HCT116 (cell line): ENCODE measurements around the gene ITSN1. TPM values are rescaled to one million over a fixed set of nuclear protein-coding genes. Genes with fewer than 3 reads are reported as not detected.
A peak's percentile ranks its signal among the peaks of the same experiment; 100 is the strongest.

ENCODE experiments used
- ATAC-seq: fragments of 200-7000 bp; cut with Tn5 transposase; 2 replicates; pipeline ENCODE4 v1.9.1; 2020; ENCODE audit warnings: mild to moderate bottlenecking, moderate library complexity
- BruUV-seq: library from RNA; stranded (reverse); fragments of 400-500 nt; replicated peaks from 2 replicates; lab custom pipeline; 2021; lab: Mats Ljungman, UMichigan
- CTCF ChIA-PET: fragments of 300-600 bp; sonication (Branson Sonifier 250); formaldehyde crosslinking; loops from one replicate; lab custom pipeline; 2021; ENCODE audit warnings: antibody characterized with exemption; lab: Charles Lee
- POLR2A ChIA-PET: fragments of 300-600, 350-600 bp; sonication (Branson Sonifier 250); formaldehyde crosslinking; loops from one replicate; lab custom pipeline; 2021; ENCODE audit warnings: antibody characterized with exemption; lab: Charles Lee
- RAD21 ChIA-PET, 2 experiments: fragments of 300-600 bp; sonication (Branson Sonifier 250); formaldehyde crosslinking; loops; one replicate each; lab custom pipeline; 2023; ENCODE audit warnings: low total read pairs in 2 of 2; ENCODE audit not compliant: uncharacterized antibody in 2 of 2, unreplicated experiment in 2 of 2, low non-redundant PET in 1 of 2; lab: Charles Lee
- DNase-seq: peaks from one replicate; pipeline ENCODE4 v3.0.0-alpha.2; 2010; ENCODE audit warnings: low read depth, low spot score
- H2AFZ ChIP-seq: fragments of 200-600 bp; shearing (Covaris generic), sonication (generic); 2 replicates; pipeline ENCODE4 v1.6.1; 2017; ENCODE audit warnings: low read depth, mixed run types, mixed read lengths, antibody characterized with exemption, low read length; ENCODE audit not compliant: poor library complexity, severe bottlenecking
- H3K27ac ChIP-seq: 2 replicates; pipeline ENCODE4 v1.5.1; 2012; ENCODE audit warnings: low read depth, low read length
- H3K27me3 ChIP-seq: fragments of 200-600 bp; sonication (generic); 2 replicates; pipeline ENCODE4 v1.6.1; 2016; ENCODE audit warnings: mixed run types, low read length, mixed read lengths; ENCODE audit not compliant: insufficient read depth
- H3K36me3 ChIP-seq, 2 experiments: fragments of 200-500 bp in 1 of 2; fragments of 200-600 bp in 1 of 2; sonication (Bioruptor generic) in 1 of 2; sonication (generic) in 1 of 2; 2 replicates each; pipeline versions ENCODE4 v1.5.1 to v1.6.1; 2014 to 2016; ENCODE audit warnings: low read length in 2 of 2, inconsistent platforms in 1 of 2, mixed read lengths in 1 of 2, mixed run types in 1 of 2; ENCODE audit not compliant: insufficient read depth in 2 of 2, control insufficient read depth in 1 of 2
- H3K4me1 ChIP-seq, 2 experiments: fragments of 200-600 bp in 1 of 2; sonication (generic) in 1 of 2; 2 replicates each; pipeline versions ENCODE4 v1.5.1 to v1.6.1; 2012 to 2017; ENCODE audit warnings: low read length in 2 of 2, inconsistent platforms in 1 of 2, mild to moderate bottlenecking in 1 of 2, mixed read lengths in 1 of 2, mixed run types in 1 of 2, moderate library complexity in 1 of 2; ENCODE audit not compliant: insufficient read depth in 2 of 2, control insufficient read depth in 1 of 2
- H3K4me2 ChIP-seq: fragments of 200-600 bp; sonication (generic); 2 replicates; pipeline ENCODE4 v1.6.1; 2017; ENCODE audit warnings: mixed run types, low read length, mixed read lengths
- H3K4me3 ChIP-seq, 2 experiments: fragments of 200-600 bp in 1 of 2; sonication (generic) in 1 of 2; replicated peaks in 1 of 2; 2 replicates each; pipeline ENCODE4 v1.5.1; 2011 to 2016; ENCODE audit warnings: low read length in 2 of 2, control low read depth in 1 of 2, low read depth in 1 of 2, mild to moderate bottlenecking in 1 of 2, mixed read lengths in 1 of 2, mixed run types in 1 of 2
- H3K79me2 ChIP-seq: fragments of 200-600 bp; sonication (generic); 2 replicates; pipeline ENCODE4 v1.6.1; 2017; ENCODE audit warnings: mild to moderate bottlenecking, mixed run types, low read length, moderate library complexity, mixed read lengths; ENCODE audit not compliant: insufficient read depth
- H3K9ac ChIP-seq: fragments of 200-600 bp; sonication (generic); 2 replicates; pipeline ENCODE4 v1.6.1; 2016; ENCODE audit warnings: low read length, mixed read lengths
- H3K9me2 ChIP-seq: fragments of 200-600 bp; sonication (generic), shearing (Covaris generic); 2 replicates; pipeline ENCODE4 v1.6.1; 2017; ENCODE audit warnings: mixed run types, mild to moderate bottlenecking, moderate library complexity; ENCODE audit not compliant: insufficient read depth
- H3K9me3 ChIP-seq, 2 experiments: fragments of 200-500 bp in 1 of 2; fragments of 200-600 bp in 1 of 2; sonication (Bioruptor generic) in 1 of 2; sonication (generic) in 1 of 2; 2 replicates each; pipeline ENCODE4 v1.6.1; 2014 to 2017; ENCODE audit warnings: low read length in 2 of 2, mixed read lengths in 2 of 2, inconsistent platforms in 1 of 2, low read depth in 1 of 2, mild to moderate bottlenecking in 1 of 2, mixed run types in 1 of 2, moderate library complexity in 1 of 2; ENCODE audit not compliant: control insufficient read depth in 1 of 2, insufficient read depth in 1 of 2
- H4K20me1 ChIP-seq: fragments of 200-600 bp; sonication (generic), shearing (Covaris generic); 2 replicates; pipeline ENCODE4 v1.6.1; 2017; ENCODE audit warnings: mixed run types, mild to moderate bottlenecking, moderate library complexity; ENCODE audit not compliant: insufficient read depth
- ATF3 ChIP-seq: IDR thresholded peaks from 2 replicates; pipeline ENCODE4 v1.6.1; 2012
- EGR1 ChIP-seq: IDR thresholded peaks from 2 replicates; pipeline ENCODE4 v1.6.1; 2012; ENCODE audit warnings: low read depth
- EZH2 ChIP-seq: fragments of 200-600 bp; sonication (generic); IDR thresholded peaks from 2 replicates; pipeline ENCODE4 v1.6.1; 2017; ENCODE audit warnings: antibody characterized with exemption, mixed run types
- EZH2phosphoT487 ChIP-seq: fragments of 200-600 bp; IDR thresholded peaks from 2 replicates; pipeline ENCODE4 v1.6.1; 2018; ENCODE audit warnings: antibody characterized with exemption, borderline replicate concordance
- FOSL1 ChIP-seq: IDR thresholded peaks from 2 replicates; pipeline ENCODE4 v1.6.1; 2012; ENCODE audit warnings: low read depth
- JUND ChIP-seq: IDR thresholded peaks from 2 replicates; pipeline ENCODE4 v1.6.1; 2012
- POLR2AphosphoS5 ChIP-seq: IDR thresholded peaks from 2 replicates; pipeline ENCODE4 v1.6.1; 2011; ENCODE audit warnings: mild to moderate bottlenecking, low read depth, low read length, moderate library complexity
- RAD21 ChIP-seq: IDR thresholded peaks from 2 replicates; pipeline ENCODE4 v1.6.1; 2012; ENCODE audit warnings: low read depth, mild to moderate bottlenecking
- SIN3A ChIP-seq: IDR thresholded peaks from 2 replicates; pipeline ENCODE4 v1.6.1; 2012; ENCODE audit warnings: low read depth
- SP1 ChIP-seq: IDR thresholded peaks from 2 replicates; pipeline ENCODE4 v1.6.1; 2012; ENCODE audit warnings: low read depth
- SRF ChIP-seq: IDR thresholded peaks from 2 replicates; pipeline ENCODE4 v1.6.1; 2012; ENCODE audit warnings: low read depth
- TCF7L2 ChIP-seq: IDR thresholded peaks from 2 replicates; pipeline ENCODE4 v1.7.0; 2011; ENCODE audit warnings: borderline replicate concordance, inconsistent platforms; ENCODE audit not compliant: insufficient read depth, insufficient read length; ENCODE audit errors: extremely low read depth
- YY1 ChIP-seq: IDR thresholded peaks from 2 replicates; pipeline ENCODE4 v1.6.1; 2011; ENCODE audit warnings: low read length, low read depth, moderate library complexity, mild to moderate bottlenecking; ENCODE audit not compliant: insufficient replicate concordance; ENCODE audit errors: extremely low read depth
- ZBTB33 ChIP-seq: IDR thresholded peaks from 2 replicates; pipeline ENCODE4 v1.6.1; 2011; ENCODE audit warnings: mild to moderate bottlenecking, low read length, moderate library complexity; ENCODE audit not compliant: insufficient replicate concordance; ENCODE audit errors: extremely low read depth
- ZNF274 ChIP-seq: fragments of 200-500 bp; sonication (Bioruptor generic); IDR thresholded peaks from 2 replicates; pipeline ENCODE4 v1.6.1; 2014; ENCODE audit warnings: mild to moderate bottlenecking, low read depth, low read length, inconsistent platforms
- intact Hi-C: fragments of 100-400 bp; cut with micrococcal nuclease; formaldehyde crosslinking; loops from 2 replicates; pipeline ENCODE4 v1.10.0; 2022
- total RNA-seq: library from RNA; stranded (reverse); gene quantifications from one replicate; pipeline ENCODE4 v1.2.1, GENCODE V29; 2021; ENCODE audit not compliant: unreplicated experiment

The ITSN1 gene
- total RNA-seq, 1 experiment from 2014 or later = 25.8 TPM

- Histone ChIP-seq H3K4me2 (peak overlapping the region; percentile 78), H3K4me3 (peak overlapping the region; percentile 85 to 90), H3K79me2 (peaks cover 76% of the 10 kb centered on the region), H3K36me3 (no peaks in the 10 kb centered on the region), H4K20me1 (no peaks in the 10 kb centered on the region), H3K27ac (peak overlapping the region; percentile 65), H3K9ac (peak overlapping the region; percentile 78)
- POLR2A ChIA-PET = no interaction called here
- BruUV-seq = TSS peak; percentile 81
- ATAC-seq = no peak
- TF ChIP-seq SIN3A (no peak), FOSL1 (no peak), JUND (no peak)
- TF ChIP-seq, all 23 proteins: peak for 0
- peak; percentile 4 for DNase-seq
- intact Hi-C loops = loop anchor here (5.0 to 10.0 kb wide), 2 partner anchors 99 to 264 kb away; partner anchors contain the start of genes GART and SON
- peaks cover 12 to 13% of the 10 kb centered on the region in 2 experiments; a peak in 3 of 4 replicates for H3K4me1 ChIP-seq
- no peaks in the 10 kb centered on the region for H3K9me3 ChIP-seq
- CTCF ChIA-PET = no interaction called here
- H2AFZ ChIP-seq = no peak overlapping the region
- no peaks in the 10 kb centered on the region for H3K27me3 ChIP-seq
- RAD21 ChIA-PET = no interaction called here
- H3K9me2 ChIP-seq = no peaks in the 10 kb centered on the region
These were observed 1.5 kb upstream of the ITSN1 start for GRCh38 chr21:33640697-33641351.

GRCh38 chr21:33641352-33642026 lies 812 bp upstream of the ITSN1 start, which contains the start of gene CRYZL1:
Gene CRYZL1 (minus strand): TSS chr21:33641741. CDS start chr21:33631551, 10,190 bp downstream.
- CTCF ChIA-PET = no interaction called here
- no TSS peak for BruUV-seq
- peak; percentile 80 for ATAC-seq
- H3K27ac ChIP-seq = peak within 1 kb of the TSS; percentile 69
- H3K4me3 ChIP-seq = peak within 1 kb of the TSS; percentile 85 to 90
- no peaks in the 10 kb centered on the region for H3K27me3 ChIP-seq
- H3K9me2 ChIP-seq = no peaks in the 10 kb centered on the region
- peak within 1 kb of the TSS; percentile 78 for H3K9ac ChIP-seq
- H2AFZ ChIP-seq = peak within 1 kb of the TSS; percentile 58
- H3K9me3 ChIP-seq = no peaks in the 10 kb centered on the region
- no peaks in the 10 kb centered on the region for H3K36me3 ChIP-seq
- RAD21 ChIA-PET = no interaction called here
- H3K4me2 ChIP-seq = peak within 1 kb of the TSS; percentile 78
- POLR2A ChIA-PET = no interaction called here
- peak; percentile 99 for DNase-seq
- peaks cover 77% of the 10 kb centered on the region for H3K79me2 ChIP-seq
- no peaks in the 10 kb centered on the region for H4K20me1 ChIP-seq
- peaks cover 12 to 13% of the 10 kb centered on the region in 2 experiments; a peak in 3 of 4 replicates for H3K4me1 ChIP-seq
- intact Hi-C loops = loop anchor here (1.0 to 10.0 kb wide), 3 partner anchors 14 to 263 kb away; partner anchors contain the start of genes GART and SON
- TF ChIP-seq SP1 = no peak
- no peak for TF ChIP-seq EZH2phosphoT487
- no peak for TF ChIP-seq EGR1
- TF ChIP-seq YY1 = no peak
- no peak for TF ChIP-seq SRF
- no peak for TF ChIP-seq RAD21
- no peak for TF ChIP-seq JUND
- no peak for TF ChIP-seq EZH2
- TF ChIP-seq TCF7L2 = no peak
- peak; percentile 87 for TF ChIP-seq ZBTB33
- TF ChIP-seq ATF3 = no peak
- TF ChIP-seq POLR2AphosphoS5 = peak; percentile 89
- TF ChIP-seq ZNF274 = no peak
